GM19452 (cell line): Measurements from ENCODE around the gene KDELR1.
A peak's percentile ranks its signal among the peaks of the same experiment; 100 is the strongest.
"Not testable (repeated sequence)": the region's sequence is repeated elsewhere in the genome, so short reads cannot be mapped to it uniquely, and the experiment has no call there.

Experiments used
- ATAC-seq: cut with Tn5 transposase; IDR thresholded peaks from one replicate; pipeline ENCODE4 v1.9.1; 2021; ENCODE audit not compliant: unreplicated experiment

The KDELR1 gene

DNA sequence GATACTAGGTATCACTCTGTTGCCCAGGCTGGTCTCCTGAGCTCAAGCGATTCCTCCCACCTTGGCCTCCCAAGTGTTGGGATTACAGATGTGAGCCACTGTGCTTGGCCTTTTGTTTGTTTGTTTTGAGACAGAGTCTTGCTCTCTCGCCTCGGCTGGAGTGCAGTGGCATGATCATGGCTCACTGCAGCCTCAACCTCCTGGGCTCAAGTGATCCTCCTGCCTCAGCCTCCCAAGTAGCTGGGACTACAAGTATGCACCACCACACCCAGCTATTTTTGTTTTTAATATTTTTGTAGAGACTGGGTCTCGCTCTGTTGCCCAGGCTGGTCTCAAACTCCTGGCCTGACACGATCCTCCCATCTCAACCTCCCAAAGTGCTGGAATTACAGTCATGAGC lies 19.6 kb downstream of the KDELR1 start:
- ATAC-seq = not testable (repeated sequence)

DNA sequence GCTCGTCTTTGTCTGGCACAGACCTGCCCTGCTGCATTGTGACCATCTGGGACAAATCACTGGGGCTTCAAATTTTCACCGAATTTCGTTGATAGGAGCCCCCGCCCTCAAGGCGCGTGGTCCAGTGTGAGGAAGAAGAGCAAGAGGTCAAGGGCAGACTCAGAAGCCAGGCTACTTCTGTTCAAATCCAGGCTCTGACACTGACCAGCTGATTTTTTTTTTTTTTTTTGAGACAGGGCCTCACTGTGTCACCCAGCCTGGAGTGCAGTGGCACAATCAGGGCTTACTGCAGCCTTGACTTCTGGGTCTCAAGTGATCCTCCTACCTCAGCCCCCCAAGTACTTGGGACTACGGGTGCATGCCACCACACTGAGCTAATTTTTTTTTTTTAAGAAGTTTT lies 20.0 kb downstream of the KDELR1 start:
- ATAC-seq = no peak

DNA sequence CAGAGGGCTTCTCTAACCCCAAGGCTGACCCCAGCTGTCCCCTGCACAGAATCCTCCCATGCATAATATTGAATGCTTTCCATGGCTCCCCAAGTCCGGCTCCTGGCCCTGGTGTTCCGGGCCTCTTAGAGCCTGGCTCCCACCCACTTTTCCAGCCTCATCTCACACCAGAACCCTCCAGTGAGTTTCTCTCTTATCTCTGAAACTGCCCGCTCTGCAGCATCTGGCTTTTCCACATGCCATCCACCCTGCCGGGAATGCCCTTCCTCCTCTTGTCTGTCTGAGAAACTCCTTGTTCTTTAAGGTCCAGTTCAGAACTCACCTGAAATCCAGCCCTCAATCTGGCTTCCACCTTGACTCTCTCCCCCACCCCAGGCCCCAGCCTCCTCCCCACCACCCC lies 20.4 kb downstream of the KDELR1 start:
- no peak for ATAC-seq

DNA sequence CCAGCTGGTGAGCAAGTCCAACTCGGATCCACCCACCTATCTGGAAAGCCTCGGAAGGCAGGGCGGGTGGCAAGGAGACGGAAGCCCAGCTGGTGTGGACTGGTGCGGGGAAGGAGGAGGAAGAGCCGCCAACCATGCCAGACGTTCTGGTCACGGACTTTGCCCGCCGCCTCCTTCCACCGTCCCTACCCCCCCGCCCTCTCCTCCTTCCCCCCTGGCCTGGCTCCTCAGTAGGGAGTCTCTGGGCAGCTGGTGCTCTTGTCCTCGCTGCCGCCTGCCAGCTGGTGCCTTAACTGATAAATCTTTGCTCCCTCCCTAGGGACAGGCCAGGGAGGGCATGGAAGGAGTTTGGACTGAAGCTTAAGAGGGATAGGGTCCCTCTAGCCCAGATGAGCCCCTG lies 22.4 kb downstream of the KDELR1 start:
- no peak for ATAC-seq

DNA sequence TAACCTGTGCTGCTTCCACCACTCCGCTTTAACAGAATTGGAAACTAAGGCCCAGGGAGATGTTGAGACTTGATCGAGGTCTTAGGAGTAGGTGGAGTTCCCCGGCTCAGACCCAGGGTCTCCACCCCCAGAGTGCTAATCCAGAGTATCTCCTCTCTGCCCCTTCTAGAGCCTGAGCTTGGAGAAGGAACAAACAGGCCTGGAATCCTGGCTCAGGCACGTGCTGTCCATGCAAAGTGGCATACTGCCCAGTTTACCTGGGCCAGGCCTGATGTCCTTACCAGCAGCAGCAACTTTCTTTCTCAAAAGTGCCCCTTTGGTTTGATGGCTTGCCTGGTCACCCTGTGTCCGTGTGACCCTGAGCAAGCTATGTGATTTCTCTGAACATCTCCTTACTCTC lies 23.5 kb downstream of the KDELR1 start:
- no peak for ATAC-seq

DNA sequence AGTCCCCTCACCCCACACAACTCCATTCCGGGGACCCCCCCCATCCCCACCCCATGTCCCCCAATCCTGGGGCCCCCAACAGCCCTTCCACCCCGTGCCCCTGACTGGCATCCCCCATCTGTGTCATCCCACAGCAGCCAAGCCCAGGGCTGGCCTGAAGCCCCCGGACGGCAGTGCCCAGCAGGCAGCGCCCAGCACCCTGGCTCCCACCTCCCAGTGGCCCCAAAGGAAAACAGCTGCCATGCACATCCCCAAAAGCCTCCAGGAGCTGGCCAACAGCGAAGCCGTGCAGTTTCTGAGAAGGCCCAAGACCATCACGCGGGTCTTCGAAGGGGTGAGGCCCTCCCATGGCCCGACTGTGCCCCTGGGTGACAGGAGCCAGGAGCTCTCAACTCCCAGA lies 25.7 kb downstream of the KDELR1 start:
- no peak for ATAC-seq

DNA sequence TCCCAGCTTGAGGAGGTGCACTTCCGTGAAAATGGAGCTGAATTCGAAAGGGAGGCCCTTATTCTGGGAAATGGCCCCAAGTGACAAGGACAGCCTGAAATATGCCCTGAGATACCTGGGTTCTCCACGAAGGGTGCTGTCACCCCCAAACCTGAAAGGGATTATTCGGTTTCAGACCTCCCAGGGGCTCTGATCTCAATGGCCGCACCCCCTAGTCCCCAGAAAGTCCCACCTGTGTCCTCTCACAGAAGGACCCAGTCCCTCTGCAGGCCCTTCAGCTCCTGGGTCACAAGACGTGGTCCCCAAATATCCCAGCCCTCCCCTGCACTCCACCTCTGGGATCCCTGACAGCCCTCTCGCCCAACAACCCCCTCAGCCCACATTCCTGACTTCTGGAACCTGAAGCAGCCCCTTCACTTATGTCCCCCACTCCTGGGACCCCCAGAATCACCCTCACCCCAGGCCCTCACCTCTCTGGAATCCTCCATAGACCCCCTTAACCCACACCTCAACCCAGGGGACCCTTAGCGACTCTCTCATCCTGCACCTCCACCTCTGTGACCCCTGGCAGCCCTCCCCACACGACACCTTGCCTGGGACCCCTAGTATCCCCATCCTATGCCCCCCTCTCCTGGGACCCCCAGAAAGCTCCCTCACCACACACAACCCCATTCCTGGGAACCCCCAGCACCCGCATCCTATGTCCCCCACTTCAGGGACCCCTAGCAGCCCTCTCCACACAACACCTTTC lies 26.6 kb downstream of the KDELR1 start:
- ATAC-seq = no peak

DNA sequence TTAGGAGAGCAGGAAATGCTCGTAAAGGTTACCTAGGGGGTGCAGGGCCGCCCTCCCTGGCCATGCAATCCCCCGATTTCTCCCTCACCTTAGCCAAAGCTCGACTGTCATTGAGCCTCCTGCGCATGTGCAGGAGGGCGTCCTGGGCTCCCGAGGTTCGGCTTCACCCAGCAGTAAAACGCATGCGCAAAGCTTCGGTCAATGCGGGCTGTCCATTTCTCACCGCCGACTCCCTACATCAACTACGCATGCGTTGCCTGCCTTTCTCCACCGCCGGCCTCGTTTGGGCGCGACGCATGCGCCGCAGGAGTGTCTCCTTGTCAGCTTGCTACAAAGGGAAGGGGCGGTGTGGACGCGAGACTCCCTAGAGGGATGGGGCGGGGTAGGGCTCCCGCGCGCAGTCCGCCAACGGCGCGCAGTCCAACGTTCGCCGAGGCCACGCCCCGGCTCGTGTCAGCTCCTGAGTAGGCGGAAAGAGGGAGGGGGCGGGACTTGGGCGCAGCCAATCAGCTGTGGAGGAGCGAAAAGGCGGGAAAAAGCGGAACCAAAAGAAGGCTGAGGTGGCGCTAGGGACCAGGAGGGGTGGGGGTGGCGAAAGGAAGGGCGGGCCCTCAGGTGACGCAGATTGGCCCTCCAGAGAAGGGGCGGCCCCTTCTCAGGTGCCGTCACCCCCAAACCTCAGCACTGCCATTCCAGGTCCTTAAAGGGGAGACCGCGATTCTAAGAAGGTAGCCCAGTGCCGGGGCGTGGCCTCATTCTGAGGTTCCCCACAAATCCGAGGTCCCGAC lies 27.3 kb downstream of the KDELR1 start, which contains the start of the genes SYNGR4 and TMEM143:
Gene SYNGR4, plus strand, starts transcription at position 558 of the 788 bp plus-strand sequence. CDS start 1,476 bp downstream, outside the sequence.
Gene TMEM143, minus strand, starts transcription at position 131 of the 788 bp plus-strand sequence. Its CDS starts 20 bp downstream, at position 111.
- ATAC-seq = peak; percentile 82

DNA sequence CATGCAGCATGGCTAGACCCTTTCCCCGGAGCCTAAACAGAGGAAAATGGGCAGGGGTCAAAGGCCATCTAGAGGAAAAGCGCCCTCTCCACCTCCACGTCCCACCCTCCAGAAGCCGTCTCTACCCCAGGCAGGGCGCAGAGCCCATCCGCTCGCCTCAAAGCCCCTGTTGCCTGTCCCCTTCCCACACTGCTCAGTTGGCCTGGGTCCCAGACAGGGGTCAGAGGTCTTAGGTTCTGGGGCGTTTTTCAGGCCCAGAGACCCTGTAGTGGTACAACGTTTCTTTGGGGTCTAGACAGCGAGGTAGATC lies 27.9 kb downstream of the KDELR1 start:
- ATAC-seq = peak; percentile 9

DNA sequence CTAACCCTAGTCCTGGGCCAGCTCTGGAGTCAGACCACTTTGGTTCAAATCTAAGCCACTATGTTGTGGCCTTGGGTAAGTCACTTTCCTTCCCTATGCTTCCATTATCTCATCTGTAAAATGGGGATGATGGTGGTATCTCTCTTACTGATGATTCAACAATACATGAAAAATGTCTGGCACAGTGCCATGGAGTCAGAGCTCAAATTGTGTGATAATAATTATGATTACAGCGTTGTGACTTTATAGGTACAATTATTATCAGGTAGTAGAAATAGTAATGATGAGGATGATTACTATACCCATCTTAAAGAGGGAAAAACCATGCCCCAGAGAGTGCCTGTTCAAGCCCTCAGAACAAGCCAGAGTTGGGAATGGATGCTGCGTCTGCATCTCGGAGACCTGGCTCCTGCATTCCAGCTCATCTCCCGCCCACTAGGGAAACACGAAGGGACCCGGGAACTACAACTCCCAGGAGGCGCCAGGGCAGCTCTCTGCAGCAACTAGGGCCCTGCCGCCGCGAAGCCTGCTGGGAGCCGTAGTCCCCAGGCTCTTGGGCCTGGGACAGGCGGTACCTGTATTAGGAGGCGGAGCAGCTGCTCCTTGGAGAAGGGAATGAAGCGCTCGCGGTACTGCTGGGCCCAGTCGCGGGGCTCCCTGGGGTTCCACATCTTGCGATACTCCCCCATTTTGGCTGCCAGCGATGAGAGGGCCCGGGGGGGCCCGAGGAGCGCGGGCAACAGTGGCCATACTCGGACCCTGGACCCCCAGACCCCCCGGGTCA lies 28.4 kb downstream of the KDELR1 start:
- ATAC-seq = peak; percentile 61

DNA sequence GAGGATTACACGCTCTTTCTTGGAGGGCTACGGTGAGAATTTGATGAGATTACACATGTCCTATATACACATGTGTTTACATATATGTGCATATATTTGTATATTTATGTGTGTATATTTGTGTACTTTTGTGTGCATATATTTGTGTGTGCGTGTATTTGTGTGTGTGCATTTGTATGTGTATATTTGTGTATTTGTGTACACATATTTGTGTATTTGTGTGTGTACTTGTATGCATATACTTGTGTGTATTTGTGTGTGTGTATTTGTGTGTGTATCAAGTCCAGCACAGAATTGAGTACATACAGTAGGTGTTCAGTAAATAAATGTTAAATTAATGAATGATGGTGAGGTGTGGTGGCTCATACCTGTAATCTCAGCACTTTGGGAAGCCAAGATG lies 29.4 kb downstream of the KDELR1 start:
- no peak for ATAC-seq

DNA sequence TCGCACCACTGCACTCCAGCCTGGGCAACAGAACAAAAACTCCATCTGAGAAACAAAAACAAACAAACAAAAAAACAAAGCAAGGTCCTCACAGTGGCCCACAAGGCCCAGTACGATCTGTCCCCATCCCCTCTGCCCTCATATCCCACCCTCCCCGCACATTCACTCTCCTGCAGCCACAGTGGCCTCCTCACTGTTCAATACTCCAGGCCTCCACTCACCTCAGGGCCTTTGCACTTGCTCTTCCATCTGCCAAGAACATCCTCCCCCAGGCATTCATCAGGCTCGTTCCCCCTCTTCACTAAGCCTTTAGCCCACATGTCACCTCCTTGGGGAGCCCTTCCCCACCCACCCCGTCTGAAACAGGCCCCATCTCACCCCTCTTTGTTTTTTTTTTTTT lies 32.2 kb downstream of the KDELR1 start:
- ATAC-seq = no peak

DNA sequence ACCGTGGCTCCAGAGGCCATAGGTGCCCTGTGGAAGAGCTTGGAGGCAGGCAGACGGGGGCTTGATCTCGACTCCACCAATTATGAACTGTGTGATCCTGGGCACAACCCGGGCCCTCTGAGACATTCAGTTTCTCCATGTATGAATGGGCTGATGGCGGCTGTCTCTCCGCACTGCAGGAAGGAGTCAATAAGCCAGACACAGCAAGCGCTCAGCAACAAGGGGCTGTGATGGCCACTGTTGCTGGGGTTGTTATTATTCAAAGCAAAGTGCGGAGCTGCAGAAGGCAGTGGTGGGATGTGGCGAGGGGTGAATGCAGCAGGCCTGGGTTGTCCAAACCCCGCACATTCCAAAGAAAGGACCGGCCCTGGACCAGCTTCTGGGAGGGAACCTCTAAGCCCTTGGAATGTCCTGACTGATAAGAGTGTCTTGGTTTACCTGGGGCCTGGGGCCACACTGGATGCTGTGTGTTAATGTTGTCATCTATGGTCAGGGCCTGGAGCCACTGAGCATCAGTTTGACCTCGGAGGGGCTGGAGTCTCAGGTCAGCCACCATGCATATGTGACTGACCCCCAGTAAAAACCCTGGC lies 35.9 kb downstream of the KDELR1 start:
- no peak for ATAC-seq

DNA sequence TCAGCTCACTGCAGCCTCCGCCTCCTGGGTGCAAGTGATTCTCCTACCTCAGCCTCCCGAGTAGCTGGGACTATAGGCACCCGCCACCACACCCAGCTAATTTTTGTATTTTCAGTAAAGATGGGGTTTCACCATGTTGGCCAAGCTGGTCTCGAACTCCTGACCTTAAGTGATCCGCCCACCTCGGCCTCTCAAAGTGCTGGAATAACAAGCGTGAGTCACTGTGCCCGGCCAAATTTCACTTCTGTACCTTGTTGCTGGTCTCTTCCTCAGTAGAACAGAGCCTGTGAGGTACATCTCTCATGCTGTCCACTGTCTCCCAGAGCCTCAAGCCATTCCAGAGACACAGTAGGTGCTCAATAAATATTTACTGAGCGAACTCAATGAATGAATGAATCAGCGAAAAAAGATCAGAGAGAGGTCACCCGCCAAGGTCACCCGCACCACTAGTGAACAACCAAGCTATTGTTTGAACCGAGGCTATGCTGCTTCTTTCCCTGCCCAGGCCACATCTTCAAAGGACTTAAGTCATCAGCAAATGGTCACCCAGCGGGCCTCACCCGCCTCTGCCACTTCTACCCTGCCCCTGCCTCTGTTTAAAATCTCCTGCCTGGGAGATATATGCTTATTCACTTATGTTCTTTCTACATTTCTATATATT lies 36.9 kb downstream of the KDELR1 start:
- no peak for ATAC-seq

DNA sequence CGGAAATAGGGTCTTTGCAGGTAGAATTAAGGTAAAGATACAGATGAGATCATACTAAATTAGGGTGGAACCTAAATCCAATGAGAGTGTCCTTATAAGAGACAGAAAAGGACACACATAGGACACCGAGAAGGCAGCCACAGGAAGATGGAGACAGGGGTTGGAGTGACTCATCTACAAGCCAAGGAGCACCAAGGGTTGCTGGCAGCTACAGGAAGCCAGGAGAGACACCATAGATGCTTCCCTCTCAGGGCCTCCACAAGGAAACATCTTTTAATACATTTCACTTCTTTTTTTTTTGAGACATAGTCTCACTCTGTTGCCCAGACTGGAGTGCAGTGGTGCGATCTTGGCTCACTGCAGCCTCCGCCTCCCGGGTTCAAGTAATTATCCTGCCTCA lies 37.7 kb downstream of the KDELR1 start:
- no peak for ATAC-seq

DNA sequence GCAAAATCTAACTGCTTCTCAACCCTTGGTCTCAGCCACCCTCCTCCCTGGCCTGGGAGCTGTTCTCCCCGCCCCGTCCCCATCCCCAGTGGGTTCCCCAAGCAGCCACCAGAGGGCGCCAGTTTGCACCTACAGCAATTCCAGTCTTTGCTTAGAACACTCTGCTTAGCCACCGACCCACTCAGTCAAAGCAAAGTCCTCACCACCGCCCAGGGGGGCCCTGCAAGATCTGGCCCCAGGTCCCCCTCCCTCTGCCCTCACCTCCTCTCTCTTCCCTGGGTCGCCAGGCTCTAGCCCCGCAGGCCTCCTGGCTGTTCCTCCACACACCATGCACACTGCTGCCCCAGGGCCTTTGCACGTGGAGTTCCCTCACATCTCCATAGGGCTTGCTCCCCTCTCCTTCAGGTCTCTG lies 40.0 kb downstream of the KDELR1 start:
- no peak for ATAC-seq

DNA sequence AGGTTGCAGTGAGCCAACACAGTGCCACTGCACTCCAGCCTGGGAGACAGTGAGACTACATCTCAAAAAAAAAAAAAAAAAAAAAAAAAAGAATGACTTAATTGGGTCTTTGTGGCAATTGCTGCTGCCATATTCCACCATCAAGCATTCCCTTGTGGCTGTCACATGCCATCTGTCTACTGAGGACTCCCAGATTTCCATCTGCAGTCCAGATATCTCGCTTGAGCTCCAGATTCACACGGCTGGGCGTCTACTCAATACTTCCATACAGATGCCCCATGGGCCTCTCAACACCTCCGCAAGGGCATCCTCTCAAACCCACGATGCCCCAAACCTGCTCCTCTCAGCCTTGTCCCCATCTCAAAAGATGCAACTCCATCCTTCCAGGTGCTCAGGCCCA lies 40.5 kb downstream of the KDELR1 start:
- ATAC-seq = no peak

DNA sequence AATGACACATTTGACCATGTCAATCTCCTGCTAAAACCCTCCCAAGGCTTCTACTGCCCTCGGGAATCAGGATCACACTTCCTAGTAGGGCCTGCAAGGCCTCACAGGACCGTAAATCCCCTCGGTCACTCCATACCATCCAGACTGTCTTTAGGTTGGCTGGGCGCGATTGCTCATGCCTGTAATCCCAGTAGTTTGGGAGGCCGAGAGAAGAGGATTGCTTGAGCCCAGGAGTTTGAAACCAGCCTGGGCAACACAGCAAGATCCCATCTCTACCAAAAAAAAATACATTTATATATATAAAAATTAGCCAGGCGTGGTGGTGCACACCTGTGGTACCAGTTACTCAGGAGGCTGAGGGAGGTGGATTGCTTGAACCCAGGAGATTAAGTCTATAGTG lies 42.6 kb downstream of the KDELR1 start:
- no peak for ATAC-seq

DNA sequence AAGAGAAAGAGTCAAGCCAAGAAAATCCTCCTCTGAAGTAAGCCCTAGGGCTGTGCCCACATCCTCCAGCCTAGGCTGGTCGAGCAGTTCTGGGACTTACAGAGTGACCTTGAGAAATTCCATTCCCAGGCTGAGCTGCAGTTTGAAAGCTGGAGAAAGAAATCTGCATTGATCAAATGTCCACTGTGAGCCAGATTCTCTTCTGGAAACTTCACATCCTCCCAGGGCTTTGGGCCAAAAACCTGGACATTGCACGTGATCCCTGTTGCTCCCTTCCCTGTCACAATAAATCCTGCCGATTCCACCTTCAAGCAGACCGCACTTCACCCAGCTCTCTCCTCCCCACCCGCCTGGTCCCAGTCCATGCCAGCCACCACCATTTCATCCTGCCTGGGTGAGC lies 43.3 kb downstream of the KDELR1 start:
- ATAC-seq = no peak

DNA sequence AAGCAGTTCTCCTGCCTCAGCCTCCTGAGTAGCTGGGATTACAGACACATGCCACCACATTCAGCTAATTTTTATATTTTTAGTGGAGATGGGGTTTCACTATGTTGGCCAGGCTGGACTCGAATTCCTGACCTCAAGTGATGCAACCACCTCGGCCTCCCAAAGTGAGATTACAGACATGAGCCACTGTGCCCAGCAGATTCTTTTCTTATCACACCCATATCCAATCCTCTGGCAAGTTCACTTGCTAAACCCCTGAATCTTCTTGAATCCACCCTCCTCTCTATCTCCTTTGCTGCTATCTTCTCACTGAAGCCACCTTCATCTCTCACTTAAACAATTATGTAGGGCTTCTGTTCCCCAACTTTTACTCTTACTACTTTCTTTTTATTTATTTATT lies 45.2 kb downstream of the KDELR1 start:
- ATAC-seq = no peak

DNA sequence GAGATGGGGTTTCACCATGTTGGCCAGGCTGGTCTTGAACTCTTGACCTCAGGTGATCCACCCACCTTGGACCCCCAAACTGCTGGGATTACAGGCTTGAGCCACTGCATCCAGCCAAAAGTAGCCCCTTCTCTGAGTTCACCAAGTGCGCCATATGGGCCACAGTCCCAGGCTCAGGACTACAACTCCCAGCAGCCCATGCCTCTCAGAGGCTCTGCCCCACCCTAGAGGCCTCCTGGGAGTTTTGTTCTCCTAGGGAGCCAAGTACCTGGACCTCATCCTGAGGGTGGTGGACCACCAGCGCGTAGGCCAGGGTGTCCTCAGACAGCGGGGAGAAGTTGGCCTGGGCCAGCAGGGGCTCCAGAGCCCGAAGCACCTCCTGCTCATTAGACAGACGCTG lies 46.5 kb downstream of the KDELR1 start:
- no peak for ATAC-seq
